ENCODE results near the gene PDHX. TPM values are rescaled to one million over a fixed set of nuclear protein-coding genes. Genes with fewer than 3 reads are reported as not detected.

Gene PDHX
- total RNA-seq, 1 experiment from 2014 or later: 63.0 TPM

DNA sequence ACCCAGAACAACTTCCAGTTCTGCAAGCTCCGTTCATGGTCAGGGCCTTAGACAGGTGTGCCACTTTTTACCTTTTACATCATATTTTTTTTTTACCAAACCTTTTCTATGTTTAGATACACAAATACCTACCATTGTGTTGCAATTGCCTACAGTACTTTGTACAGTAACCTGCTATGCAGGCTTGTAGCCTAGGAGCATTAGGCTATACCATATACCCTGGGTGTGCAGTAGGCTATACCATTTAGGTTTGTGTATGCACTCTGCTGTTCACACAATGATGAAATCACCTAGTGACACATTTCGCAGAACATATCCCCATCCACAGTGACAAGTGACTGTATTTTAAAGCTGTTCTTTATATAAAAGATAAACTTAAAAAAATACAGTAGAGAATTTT, 29.8 kb upstream of the PDHX start:
- DNase-seq (ENCODE audit: low read depth, low spot score) (no peak), ATAC-seq (peak; percentile 51; the same call in 1 of the 2 replicates)
- no peaks in the 10 kb centered on the region for H3K27me3 ChIP-seq (ENCODE audit: control insufficient read depth, insufficient read depth, low read length)
- H3K4me3 ChIP-seq (ENCODE audit: low read depth in 2 of 2, low read length in 2 of 2): no peak overlapping the region
- H3K36me3 ChIP-seq (ENCODE audit: control insufficient read depth, insufficient read depth, low read length): no peaks in the 10 kb centered on the region; the same call in 1 of the 2 replicates
- H3K27ac ChIP-seq (ENCODE audit: low read length): no peak overlapping the region
- POLR2A ChIA-PET: interaction anchor here (0.6 kb wide), 2 partner anchors 159 to 324 kb away, joined by 3 to 8 read pairs; no protein-coding TSS in a partner anchor
- no peak for TF ChIP-seq TCF7L2 (IDR thresholded peaks at IDR 0.05; ENCODE audit: low read depth, low read length)
- TF ChIP-seq, protein P1, sequence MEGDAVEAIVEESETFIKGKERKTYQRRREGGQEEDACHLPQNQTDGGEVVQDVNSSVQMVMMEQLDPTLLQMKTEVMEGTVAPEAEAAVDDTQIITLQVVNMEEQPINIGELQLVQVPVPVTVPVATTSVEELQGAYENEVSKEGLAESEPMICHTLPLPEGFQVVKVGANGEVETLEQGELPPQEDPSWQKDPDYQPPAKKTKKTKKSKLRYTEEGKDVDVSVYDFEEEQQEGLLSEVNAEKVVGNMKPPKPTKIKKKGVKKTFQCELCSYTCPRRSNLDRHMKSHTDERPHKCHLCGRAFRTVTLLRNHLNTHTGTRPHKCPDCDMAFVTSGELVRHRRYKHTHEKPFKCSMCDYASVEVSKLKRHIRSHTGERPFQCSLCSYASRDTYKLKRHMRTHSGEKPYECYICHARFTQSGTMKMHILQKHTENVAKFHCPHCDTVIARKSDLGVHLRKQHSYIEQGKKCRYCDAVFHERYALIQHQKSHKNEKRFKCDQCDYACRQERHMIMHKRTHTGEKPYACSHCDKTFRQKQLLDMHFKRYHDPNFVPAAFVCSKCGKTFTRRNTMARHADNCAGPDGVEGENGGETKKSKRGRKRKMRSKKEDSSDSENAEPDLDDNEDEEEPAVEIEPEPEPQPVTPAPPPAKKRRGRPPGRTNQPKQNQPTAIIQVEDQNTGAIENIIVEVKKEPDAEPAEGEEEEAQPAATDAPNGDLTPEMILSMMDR (IDR thresholded peaks at IDR 0.05): no peak
- TF ChIP-seq, protein P2, sequence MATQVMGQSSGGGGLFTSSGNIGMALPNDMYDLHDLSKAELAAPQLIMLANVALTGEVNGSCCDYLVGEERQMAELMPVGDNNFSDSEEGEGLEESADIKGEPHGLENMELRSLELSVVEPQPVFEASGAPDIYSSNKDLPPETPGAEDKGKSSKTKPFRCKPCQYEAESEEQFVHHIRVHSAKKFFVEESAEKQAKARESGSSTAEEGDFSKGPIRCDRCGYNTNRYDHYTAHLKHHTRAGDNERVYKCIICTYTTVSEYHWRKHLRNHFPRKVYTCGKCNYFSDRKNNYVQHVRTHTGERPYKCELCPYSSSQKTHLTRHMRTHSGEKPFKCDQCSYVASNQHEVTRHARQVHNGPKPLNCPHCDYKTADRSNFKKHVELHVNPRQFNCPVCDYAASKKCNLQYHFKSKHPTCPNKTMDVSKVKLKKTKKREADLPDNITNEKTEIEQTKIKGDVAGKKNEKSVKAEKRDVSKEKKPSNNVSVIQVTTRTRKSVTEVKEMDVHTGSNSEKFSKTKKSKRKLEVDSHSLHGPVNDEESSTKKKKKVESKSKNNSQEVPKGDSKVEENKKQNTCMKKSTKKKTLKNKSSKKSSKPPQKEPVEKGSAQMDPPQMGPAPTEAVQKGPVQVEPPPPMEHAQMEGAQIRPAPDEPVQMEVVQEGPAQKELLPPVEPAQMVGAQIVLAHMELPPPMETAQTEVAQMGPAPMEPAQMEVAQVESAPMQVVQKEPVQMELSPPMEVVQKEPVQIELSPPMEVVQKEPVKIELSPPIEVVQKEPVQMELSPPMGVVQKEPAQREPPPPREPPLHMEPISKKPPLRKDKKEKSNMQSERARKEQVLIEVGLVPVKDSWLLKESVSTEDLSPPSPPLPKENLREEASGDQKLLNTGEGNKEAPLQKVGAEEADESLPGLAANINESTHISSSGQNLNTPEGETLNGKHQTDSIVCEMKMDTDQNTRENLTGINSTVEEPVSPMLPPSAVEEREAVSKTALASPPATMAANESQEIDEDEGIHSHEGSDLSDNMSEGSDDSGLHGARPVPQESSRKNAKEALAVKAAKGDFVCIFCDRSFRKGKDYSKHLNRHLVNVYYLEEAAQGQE (IDR thresholded peaks at IDR 0.05; ENCODE audit: insufficient read depth in 1 of 2, low read depth in 2 of 2, low read length in 1 of 2): no peak
- TF ChIP-seq POLR2AphosphoS5 (IDR thresholded peaks at IDR 0.05; ENCODE audit: low read depth, low read length): no peak
- TF ChIP-seq SIN3A (IDR thresholded peaks at IDR 0.05; ENCODE audit: borderline replicate concordance, insufficient read depth, low read depth, low read length): no peak
- in situ Hi-C loops (cut with HindIII; ENCODE audit: low pct_unique_long_range_greater_than_20kb, low sequenced_read_pairs): no loop called here
- intact Hi-C loops (cut with micrococcal nuclease; ENCODE audit: unreplicated experiment): no loop called here
- no peaks in the 10 kb centered on the region; the same call in 1 of the 2 replicates for H3K4me1 ChIP-seq (ENCODE audit: control insufficient read depth, insufficient read depth, low read length)
- CTCF ChIA-PET: interaction anchor here (1.4 kb wide), 1 partner anchor 300 kb away, joined by 6 read pairs; no protein-coding TSS in a partner anchor
- no peaks in the 10 kb centered on the region for H3K9me3 ChIP-seq (ENCODE audit: control insufficient read depth, insufficient read depth, low read depth, low read length)
- no TSS peak for BruUV-seq (replicated peaks)

- ATAC-seq: no peak
- intact Hi-C loops (cut with micrococcal nuclease; ENCODE audit: unreplicated experiment): no loop called here
These were observed 29.2 kb upstream of the PDHX start for GRCh38 chr11:34887260-34887659.

More at GRCh38 chr11:34887260-34887659, 29.2 kb upstream of the PDHX start:
- ChIA-PET POLR2A (no interaction called here), CTCF (interaction anchor here (1.4 kb wide), 1 partner anchor 301 kb away, joined by 6 read pairs; no protein-coding TSS in a partner anchor)
- H3K27me3 ChIP-seq (ENCODE audit: control insufficient read depth, insufficient read depth, low read length): no peaks in the 10 kb centered on the region
- in situ Hi-C loops (cut with HindIII; ENCODE audit: low pct_unique_long_range_greater_than_20kb, low sequenced_read_pairs): no loop called here
- no peak for DNase-seq (ENCODE audit: low read depth, low spot score)
- no peaks in the 10 kb centered on the region; the same call in 1 of the 2 replicates for H3K4me1 ChIP-seq (ENCODE audit: control insufficient read depth, insufficient read depth, low read length)
- H3K9me3 ChIP-seq (ENCODE audit: control insufficient read depth, insufficient read depth, low read depth, low read length): no peaks in the 10 kb centered on the region
- H3K36me3 ChIP-seq (ENCODE audit: control insufficient read depth, insufficient read depth, low read length): no peaks in the 10 kb centered on the region; the same call in 1 of the 2 replicates
- TF ChIP-seq TCF7L2 (IDR thresholded peaks at IDR 0.05; ENCODE audit: low read depth, low read length) (no peak), POLR2AphosphoS5 (IDR thresholded peaks at IDR 0.05; ENCODE audit: low read depth, low read length) (no peak), SIN3A (IDR thresholded peaks at IDR 0.05; ENCODE audit: borderline replicate concordance, insufficient read depth, low read depth, low read length) (no peak)
- TF ChIP-seq, protein P2 (IDR thresholded peaks at IDR 0.05; ENCODE audit: insufficient read depth in 1 of 2, low read depth in 2 of 2, low read length in 1 of 2): no peak
- TF ChIP-seq, protein P1 (IDR thresholded peaks at IDR 0.05): no peak
- BruUV-seq (replicated peaks): no TSS peak
- H3K27ac ChIP-seq (ENCODE audit: low read length): no peak overlapping the region; the same call in 1 of the 2 replicates
- H3K4me3 ChIP-seq (ENCODE audit: low read depth in 2 of 2, low read length in 2 of 2): no peak overlapping the region

All from Panc1 (cell line).